Activated CD8-positive, alpha-beta T cell treated with anti-CD3 and anti-CD28 coated beads, Interleukin-2, amount 10 ng/mL, durations not matched to agents 7 days and 5 days (primary cell): ENCODE data around the gene GPX2. TPM values are rescaled to one million over a fixed set of nuclear protein-coding genes. Genes with fewer than 3 reads are reported as not detected.
A peak's percentile ranks its signal among the peaks of the same experiment; 100 is the strongest.

Experiments
- ATAC-seq: fragments of 150-1000 bp; cut with Tn5 transposase; one replicate; pipeline ENCODE4 v1.10.0; 2021; ENCODE audit warnings: moderate library complexity
- CTCF ChIA-PET: fragments of 350-600 bp; sonication (Branson Sonifier 250); formaldehyde crosslinking; loops from one replicate; lab custom pipeline; 2021; ENCODE audit warnings: antibody characterized with exemption; lab: Charles Lee
- POLR2A ChIA-PET: fragments of 350-600 bp; sonication (Branson Sonifier 250); formaldehyde crosslinking; loops from one replicate; lab custom pipeline; 2021; ENCODE audit warnings: antibody characterized with exemption; lab: Charles Lee
- DNase-seq: peaks from one replicate; pipeline ENCODE4 v3.0.0-alpha.2; 2020
- H3K27ac Mint-ChIP-seq: one replicate; pipeline ENCODE4 v1.8.0; 2021; ENCODE audit warnings: mild to moderate bottlenecking, mixed read lengths
- H3K27me3 Mint-ChIP-seq: one replicate; pipeline ENCODE4 v1.8.0; 2021; ENCODE audit warnings: low read depth, mixed read lengths
- H3K36me3 Mint-ChIP-seq: one replicate; pipeline ENCODE4 v1.8.0; 2021; ENCODE audit warnings: low read depth, mixed read lengths
- H3K4me1 Mint-ChIP-seq: one replicate; pipeline ENCODE4 v1.8.0; 2021; ENCODE audit warnings: low read depth, mixed read lengths
- H3K4me3 Mint-ChIP-seq: one replicate; pipeline ENCODE4 v1.8.0; 2021; ENCODE audit warnings: mild to moderate bottlenecking, mixed read lengths
- H3K9me3 Mint-ChIP-seq: one replicate; pipeline ENCODE4 v1.8.0; 2022; ENCODE audit warnings: mixed read lengths; ENCODE audit not compliant: insufficient read depth
- total RNA-seq, 2 experiments: library from RNA; stranded (reverse); gene quantifications; one replicate each; pipeline ENCODE4 v1.2.3, GENCODE V29; 2021

GPX2 gene
- total RNA-seq, 2 experiments from 2014 or later = not detected

- Mint-ChIP-seq H3K27ac (no peak overlapping the region), H3K4me1 (peaks cover 7% of the 10 kb centered on the region), H3K36me3 (no peaks in the 10 kb centered on the region), H3K9me3 (no peaks in the 10 kb centered on the region), H3K27me3 (no peaks in the 10 kb centered on the region), H3K4me3 (no peak overlapping the region)
- ATAC-seq (no peak), DNase-seq (no peak)
- ChIA-PET CTCF (no interaction called here), POLR2A (interaction anchor here (1.1 kb wide), 1 partner anchor 23 kb away, joined by 3 read pairs; no protein-coding TSS in a partner anchor)
Measured at GRCh38 chr14:64958201-64958600, 15.7 kb upstream of the GPX2 start.

- ATAC-seq (no peak), DNase-seq (no peak)
- Mint-ChIP-seq H3K4me3 (no peak overlapping the region), H3K27ac (no peak overlapping the region), H3K9me3 (no peaks in the 10 kb centered on the region), H3K27me3 (no peaks in the 10 kb centered on the region), H3K4me1 (peaks cover 10% of the 10 kb centered on the region), H3K36me3 (no peaks in the 10 kb centered on the region)
- CTCF ChIA-PET = interaction anchor here (0.6 kb wide), 1 partner anchor 164 kb away, joined by 4 read pairs; no protein-coding TSS in a partner anchor
- POLR2A ChIA-PET = interaction anchor here (1.0 kb wide), 1 partner anchor 42 kb away, joined by 5 read pairs; the partner anchor contains the start of gene CHURC1
Measured at GRCh38 chr14:64956697-64957406, 14.3 kb upstream of the GPX2 start.

GRCh38 chr14:64955297-64955696 is 12.8 kb upstream of the GPX2 start:
- H3K27ac Mint-ChIP-seq = no peak overlapping the region
- DNase-seq (no peak), ATAC-seq (no peak)
- no peaks in the 10 kb centered on the region for H3K36me3 Mint-ChIP-seq
- H3K27me3 Mint-ChIP-seq = no peaks in the 10 kb centered on the region
- H3K4me1 Mint-ChIP-seq = peaks cover 3% of the 10 kb centered on the region
- no peaks in the 10 kb centered on the region for H3K9me3 Mint-ChIP-seq
- no peak overlapping the region for H3K4me3 Mint-ChIP-seq
- CTCF ChIA-PET = interaction anchor here (0.8 to 1.5 kb wide), 2 partner anchors 11 to 19 kb away, joined by 3 to 5 read pairs; no protein-coding TSS in a partner anchor
- POLR2A ChIA-PET = no interaction called here

GRCh38 chr14:64954491-64955240 is 12.1 kb upstream of the GPX2 start:
- H3K36me3 Mint-ChIP-seq = no peaks in the 10 kb centered on the region
- ChIA-PET POLR2A (no interaction called here), CTCF (interaction anchor here (1.4 to 1.5 kb wide), 3 partner anchors 11 to 19 kb away, joined by 3 to 5 read pairs (median 4); no protein-coding TSS in a partner anchor)
- no peaks in the 10 kb centered on the region for H3K9me3 Mint-ChIP-seq
- no peak overlapping the region for H3K27ac Mint-ChIP-seq
- H3K27me3 Mint-ChIP-seq = no peaks in the 10 kb centered on the region
- peaks cover 3% of the 10 kb centered on the region for H3K4me1 Mint-ChIP-seq
- ATAC-seq (no peak), DNase-seq (no peak)
- H3K4me3 Mint-ChIP-seq = no peak overlapping the region

GRCh38 chr14:64953661-64954060 is 11.1 kb upstream of the GPX2 start:
- Mint-ChIP-seq H3K36me3 (no peaks in the 10 kb centered on the region), H3K27me3 (no peaks in the 10 kb centered on the region), H3K9me3 (no peaks in the 10 kb centered on the region), H3K4me1 (peaks cover 3% of the 10 kb centered on the region), H3K4me3 (no peak overlapping the region), H3K27ac (no peak overlapping the region)
- ATAC-seq = no peak
- DNase-seq = no peak
- ChIA-PET POLR2A (interaction anchor here (1.1 kb wide), 1 partner anchor 16 kb away, joined by 3 read pairs; no protein-coding TSS in a partner anchor), CTCF (interaction anchor here (1.1 to 1.5 kb wide), 3 partner anchors 10 to 43 kb away, joined by 3 to 4 read pairs (median 3); no protein-coding TSS in a partner anchor)

- ChIA-PET CTCF (interaction anchor here (1.1 to 1.5 kb wide), 3 partner anchors 9 to 43 kb away, joined by 3 to 4 read pairs (median 3); no protein-coding TSS in a partner anchor), POLR2A (interaction anchor here (1.1 kb wide), 1 partner anchor 16 kb away, joined by 3 read pairs; no protein-coding TSS in a partner anchor)
- Mint-ChIP-seq H3K4me3 (no peak overlapping the region), H3K27ac (no peak overlapping the region), H3K27me3 (no peaks in the 10 kb centered on the region), H3K9me3 (no peaks in the 10 kb centered on the region), H3K36me3 (no peaks in the 10 kb centered on the region), H3K4me1 (peaks cover 3% of the 10 kb centered on the region)
- DNase-seq = no peak
- ATAC-seq = no peak
Measured at GRCh38 chr14:64953310-64953654, 10.7 kb upstream of the GPX2 start.

GRCh38 chr14:64952598-64953309 is 10.2 kb upstream of the GPX2 start:
- Mint-ChIP-seq H3K27ac (peak overlapping the region; percentile 5), H3K27me3 (no peaks in the 10 kb centered on the region), H3K4me1 (peaks cover 3% of the 10 kb centered on the region), H3K9me3 (no peaks in the 10 kb centered on the region), H3K36me3 (no peaks in the 10 kb centered on the region), H3K4me3 (no peak overlapping the region)
- DNase-seq (no peak), ATAC-seq (peak; percentile 27)
- CTCF ChIA-PET = interaction anchor here (1.1 to 1.5 kb wide), 3 partner anchors 9 to 42 kb away, joined by 3 to 4 read pairs (median 3); no protein-coding TSS in a partner anchor
- POLR2A ChIA-PET = interaction anchor here (1.1 kb wide), 1 partner anchor 15 kb away, joined by 3 read pairs; no protein-coding TSS in a partner anchor

GRCh38 chr14:64951724-64952123 is 9.2 kb upstream of the GPX2 start:
- no peak overlapping the region for H3K4me3 Mint-ChIP-seq
- ATAC-seq = no peak
- no peaks in the 10 kb centered on the region for H3K27me3 Mint-ChIP-seq
- no peaks in the 10 kb centered on the region for H3K9me3 Mint-ChIP-seq
- H3K27ac Mint-ChIP-seq = no peak overlapping the region
- CTCF ChIA-PET = interaction anchor here (1.1 kb wide), 1 partner anchor 60 kb away, joined by 3 read pairs; no protein-coding TSS in a partner anchor
- DNase-seq = no peak
- no peaks in the 10 kb centered on the region for H3K36me3 Mint-ChIP-seq
- POLR2A ChIA-PET = no interaction called here
- peaks cover 8% of the 10 kb centered on the region for H3K4me1 Mint-ChIP-seq

- H3K4me3 Mint-ChIP-seq = no peak overlapping the region
- DNase-seq (no peak), ATAC-seq (no peak)
- no peaks in the 10 kb centered on the region for H3K36me3 Mint-ChIP-seq
- no peaks in the 10 kb centered on the region for H3K9me3 Mint-ChIP-seq
- POLR2A ChIA-PET = no interaction called here
- no peaks in the 10 kb centered on the region for H3K27me3 Mint-ChIP-seq
- H3K27ac Mint-ChIP-seq = no peak overlapping the region
- CTCF ChIA-PET = interaction anchor here (1.1 kb wide), 1 partner anchor 59 kb away, joined by 3 read pairs; no protein-coding TSS in a partner anchor
- H3K4me1 Mint-ChIP-seq = peaks cover 12% of the 10 kb centered on the region
Measured at GRCh38 chr14:64951291-64951690, 8.7 kb upstream of the GPX2 start.

- Mint-ChIP-seq H3K4me3 (no peak overlapping the region), H3K36me3 (no peaks in the 10 kb centered on the region), H3K9me3 (no peaks in the 10 kb centered on the region), H3K4me1 (peaks cover 12% of the 10 kb centered on the region), H3K27me3 (no peaks in the 10 kb centered on the region), H3K27ac (no peak overlapping the region)
- ChIA-PET POLR2A (no interaction called here), CTCF (no interaction called here)
- no peak for ATAC-seq
- DNase-seq = no peak
Measured at GRCh38 chr14:64950889-64951288, 8.3 kb upstream of the GPX2 start.

- H3K4me3 Mint-ChIP-seq = no peak overlapping the region
- ChIA-PET CTCF (interaction anchor here (1.5 kb wide), 1 partner anchor 34 kb away, joined by 3 read pairs; the partner anchor contains the start of gene CHURC1), POLR2A (no interaction called here)
- H3K9me3 Mint-ChIP-seq = no peaks in the 10 kb centered on the region
- no peak overlapping the region for H3K27ac Mint-ChIP-seq
- H3K36me3 Mint-ChIP-seq = peaks cover 11% of the 10 kb centered on the region
- no peaks in the 10 kb centered on the region for H3K27me3 Mint-ChIP-seq
- DNase-seq = no peak
- ATAC-seq = no peak
- H3K4me1 Mint-ChIP-seq = peaks cover 21% of the 10 kb centered on the region
Measured at GRCh38 chr14:64948612-64949210, 6.2 kb upstream of the GPX2 start.
